Activated CD4-positive, alpha-beta T cell treated with anti-CD3 and anti-CD28 coated beads, Interleukin-2, amount 50 U/mL, for 16 hours (primary cell): ENCODE data around the gene CAMTA1.
A peak's percentile ranks its signal among the peaks of the same experiment; 100 is the strongest.

Experiments
- DNase-seq: peaks from one replicate; pipeline ENCODE4 v3.0.0-alpha.2; 2020

The CAMTA1 gene

DNA sequence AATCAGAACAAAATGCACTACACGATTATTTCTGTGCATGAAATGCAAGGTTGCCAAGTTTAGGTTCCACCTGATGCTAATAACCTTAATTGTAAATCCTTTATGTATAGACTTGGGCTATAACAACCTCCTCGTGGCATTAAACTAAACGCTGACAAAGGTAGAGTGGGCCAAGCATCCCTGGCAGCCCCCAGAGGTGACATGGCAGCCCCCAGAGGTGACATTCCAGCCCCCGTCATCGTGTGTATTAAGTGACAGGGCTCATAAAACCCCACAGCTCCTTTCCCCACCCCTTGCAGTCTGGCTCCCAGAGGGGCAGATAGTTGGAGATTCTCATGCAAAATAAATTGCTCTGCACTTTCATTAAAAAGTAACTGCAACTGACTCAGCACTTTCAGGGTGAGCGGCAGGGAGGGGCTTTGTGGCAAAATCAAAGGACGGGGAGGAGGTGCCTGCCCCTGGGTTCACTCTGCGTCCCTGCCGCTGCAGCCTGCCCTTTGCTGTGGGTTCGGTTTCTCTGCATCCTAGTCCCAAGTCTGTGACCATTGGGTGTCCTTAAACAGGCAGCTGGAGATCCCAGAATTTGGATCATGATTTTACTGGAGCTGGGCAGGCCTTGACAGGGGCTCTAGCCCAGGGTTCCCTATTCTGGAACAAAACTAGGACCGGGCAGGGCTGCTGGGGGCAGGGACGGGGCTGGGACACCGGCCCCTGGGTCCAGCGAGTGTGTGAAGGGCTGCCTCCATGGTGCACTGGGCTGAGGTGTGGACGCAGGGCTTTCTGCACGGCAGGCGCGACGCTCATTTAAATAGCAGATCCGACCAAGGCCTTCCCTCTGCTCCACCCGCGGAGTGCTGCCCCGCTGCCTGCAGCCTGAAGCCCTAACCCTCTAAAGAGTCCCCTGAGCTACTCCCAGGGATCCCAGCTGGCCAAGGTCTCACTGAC lies 751.0 kb downstream of the CAMTA1 start:
- no peak for DNase-seq

GRCh38 chr1:7536891-7537591 lies 751.8 kb downstream of the CAMTA1 start:
- DNase-seq, result no peak

DNA sequence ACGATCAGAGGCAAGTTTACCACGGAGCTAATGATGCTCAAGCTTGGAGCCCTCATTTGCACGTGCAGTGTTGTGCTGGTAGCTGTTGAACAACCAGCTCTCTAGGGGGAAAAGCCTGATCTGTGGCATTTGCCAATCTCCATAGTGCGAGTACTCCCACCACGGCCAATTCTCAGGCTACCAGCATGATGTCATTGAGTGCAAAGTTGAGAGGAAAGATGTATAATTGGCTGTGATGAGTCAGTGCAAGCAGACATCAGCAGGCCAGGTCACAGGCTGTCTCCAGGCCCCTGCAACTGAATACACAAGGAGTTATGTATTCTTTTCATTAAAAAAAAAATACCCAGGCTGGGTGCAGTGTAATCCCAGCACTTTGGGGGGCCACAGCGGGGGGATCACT lies 752.8 kb downstream of the CAMTA1 start:
- no peak for DNase-seq

- no peak for DNase-seq
These were observed 753.9 kb downstream of the CAMTA1 start for GRCh38 chr1:7538849-7539768.

DNA sequence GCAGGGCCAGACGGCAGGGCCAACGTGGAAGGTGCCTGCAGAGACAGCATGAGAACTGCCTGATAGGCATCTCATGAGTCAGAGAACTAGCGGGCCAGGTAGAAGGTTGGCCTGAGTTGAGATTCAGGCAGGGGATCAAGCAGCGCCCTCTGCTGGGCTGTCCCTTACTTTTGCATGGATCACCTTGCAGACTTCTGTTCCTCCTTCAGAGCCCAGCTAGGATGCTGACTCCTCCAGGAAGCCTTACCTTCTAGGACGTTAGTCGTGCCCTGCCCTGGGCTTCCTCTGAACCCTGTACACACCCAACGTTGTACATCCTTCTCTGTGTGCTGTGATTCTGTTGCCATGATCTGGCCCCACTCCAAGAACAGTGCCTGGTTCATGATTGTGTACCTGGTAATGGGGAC lies 754.5 kb downstream of the CAMTA1 start:
- DNase-seq, result peak; percentile 39

DNA sequence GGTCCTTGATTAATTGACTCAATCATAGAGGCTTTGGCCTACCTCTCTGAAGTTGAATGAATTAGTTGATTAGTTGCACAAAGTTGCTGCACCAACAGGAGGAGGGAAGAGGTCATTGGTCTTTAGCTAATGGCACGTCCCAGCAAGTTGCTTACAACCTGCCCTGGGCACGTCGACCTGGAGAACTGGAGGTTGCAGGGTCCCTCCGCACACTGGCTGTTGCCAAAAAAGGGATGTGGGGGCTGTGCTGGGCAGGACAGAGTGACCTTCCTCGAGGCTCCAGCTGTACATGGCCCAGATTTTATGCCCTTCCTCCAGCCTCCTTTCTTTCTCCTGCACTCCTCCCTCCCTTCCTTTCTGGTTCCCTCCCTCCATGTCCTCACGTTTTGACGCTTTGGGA lies 755.6 kb downstream of the CAMTA1 start:
- DNase-seq, result no peak

DNA sequence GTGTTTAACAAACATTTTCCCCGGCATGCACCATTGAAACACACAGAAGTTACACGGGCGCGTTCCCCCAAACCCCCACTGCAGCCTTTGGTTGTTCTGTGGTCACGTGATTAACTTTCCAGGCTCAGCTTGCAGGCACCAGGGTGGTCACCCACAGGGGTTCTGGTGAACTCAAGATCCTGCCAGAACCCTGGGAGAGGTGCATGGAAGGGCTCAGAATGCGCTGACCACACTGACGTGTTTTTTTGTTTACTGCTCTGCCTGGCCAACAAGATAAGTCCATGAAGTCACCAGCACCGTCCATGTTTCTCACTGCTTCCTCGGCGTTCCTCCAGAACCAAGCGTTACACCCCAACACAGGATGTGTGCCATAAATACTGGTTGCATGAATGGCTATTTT lies 756.4 kb downstream of the CAMTA1 start:
- no peak for DNase-seq

DNA sequence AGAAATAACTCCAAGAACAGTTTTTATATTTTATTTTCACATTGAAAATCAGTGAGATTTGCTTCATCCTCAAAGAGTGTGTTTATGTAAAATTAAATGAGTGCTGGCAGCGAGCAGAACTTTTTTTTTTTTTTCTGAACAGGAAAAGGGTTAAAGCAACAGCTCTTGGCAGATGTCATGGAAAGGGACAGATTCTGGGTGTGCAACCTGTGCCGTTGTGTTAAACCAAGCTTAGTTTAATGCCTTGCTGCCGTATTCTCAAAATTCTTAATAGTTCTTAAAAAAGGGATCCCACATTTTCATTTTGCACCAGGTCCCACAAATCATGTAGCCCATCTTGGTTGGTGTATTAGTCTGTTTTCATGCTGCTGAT lies 758.5 kb downstream of the CAMTA1 start:
- DNase-seq, result no peak

GRCh38 chr1:7549277-7550161 lies 764.3 kb downstream of the CAMTA1 start:
- peak; percentile 92 for DNase-seq

- DNase-seq, result no peak
These were observed 765.1 kb downstream of the CAMTA1 start for GRCh38 chr1:7550261-7550865.

- no peak for DNase-seq
These were observed 765.7 kb downstream of the CAMTA1 start for GRCh38 chr1:7550981-7551380.

DNA sequence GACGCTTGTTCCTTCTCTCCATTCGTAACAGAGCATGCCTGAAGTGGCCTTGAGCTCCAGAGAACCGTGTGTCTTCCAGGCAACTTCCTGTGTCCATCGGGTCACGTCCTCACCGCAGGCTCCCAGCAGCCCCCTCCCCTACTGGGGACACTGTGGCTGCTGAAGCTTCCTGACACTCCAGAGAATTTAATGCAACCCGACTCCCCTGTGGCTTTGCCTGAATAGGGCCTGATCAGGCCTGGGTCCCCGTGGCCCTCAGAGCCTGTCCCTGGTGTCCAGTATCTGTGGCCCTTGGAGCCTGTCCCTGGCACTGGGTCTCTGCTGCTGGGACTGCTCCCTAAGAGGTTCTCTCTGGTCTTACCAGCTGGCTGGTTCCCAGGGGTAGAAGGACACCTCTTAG lies 766.2 kb downstream of the CAMTA1 start:
- no peak for DNase-seq

GRCh38 chr1:7552402-7552801 lies 767.1 kb downstream of the CAMTA1 start:
- DNase-seq, result no peak

- DNase-seq, result no peak
These were observed 767.9 kb downstream of the CAMTA1 start for GRCh38 chr1:7553042-7553690.

GRCh38 chr1:7554385-7555235 lies 769.4 kb downstream of the CAMTA1 start:
- DNase-seq, result no peak

GRCh38 chr1:7555391-7556185 lies 770.3 kb downstream of the CAMTA1 start:
- no peak for DNase-seq

- no peak for DNase-seq
These were observed 772.1 kb downstream of the CAMTA1 start for GRCh38 chr1:7557301-7557891.

DNA sequence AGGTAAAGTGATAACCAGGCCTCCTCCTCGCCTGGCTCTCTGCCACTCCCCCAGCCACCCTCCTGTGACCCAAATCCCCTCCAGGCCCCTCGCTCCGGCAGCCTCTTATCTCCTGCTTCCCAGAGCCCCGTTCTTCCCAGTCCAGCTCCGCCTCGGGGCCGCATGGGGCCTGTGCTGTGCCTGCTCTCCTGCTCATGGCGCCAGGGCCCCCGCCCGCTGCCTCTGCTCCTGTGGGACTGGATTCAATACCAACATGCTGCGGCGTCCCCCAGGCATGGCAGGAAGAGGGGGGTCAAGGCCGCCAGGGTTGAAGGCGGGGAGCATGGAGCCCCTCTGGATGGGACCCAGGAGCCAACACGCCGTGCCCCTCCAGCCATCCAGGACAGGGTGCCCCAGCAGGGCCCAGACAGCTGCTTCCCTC lies 772.8 kb downstream of the CAMTA1 start:
- DNase-seq, result no peak

- DNase-seq, result no peak
These were observed 773.2 kb downstream of the CAMTA1 start for GRCh38 chr1:7558481-7558880.
